MCF 10A (cell line): Measurements from ENCODE around the gene NT5C. TPM values are rescaled to one million over a fixed set of nuclear protein-coding genes. Genes with fewer than 3 reads are reported as not detected.

Experiments used
- Bru-seq: library from RNA; stranded (reverse); fragments of 400-500 nt; gene quantifications from one replicate; lab custom pipeline; 2021; lab: Mats Ljungman, UMichigan
- BruChase-seq, 2 experiments: library from RNA; stranded (reverse); fragments of 400-500 nt; gene quantifications; one replicate each; lab custom pipeline; 2021; lab: Mats Ljungman, UMichigan
- BruUV-seq: library from RNA; stranded (reverse); fragments of 400-500 nt; replicated peaks from 2 replicates; lab custom pipeline; 2021; lab: Mats Ljungman, UMichigan
- CTCF ChIA-PET: fragments of 300-600 bp; sonication (Branson Sonifier 250); formaldehyde crosslinking; extraction: SDS; loops from one replicate; lab custom pipeline; 2021; ENCODE audit warnings: antibody characterized with exemption, inconsistent platforms; lab: Yijun Ruan, JAX
- POLR2A ChIA-PET: fragments of 300-600, 350-650 bp; sonication (Branson Sonifier 250); formaldehyde crosslinking; extraction: SDS; loops from one replicate; lab custom pipeline; 2020; ENCODE audit warnings: antibody characterized with exemption, inconsistent platforms; lab: Yijun Ruan, JAX
- DNase-seq: peaks from one replicate; pipeline ENCODE4 v3.0.0-alpha.2; 2018; ENCODE audit not compliant: unreplicated experiment
- H3K27ac Mint-ChIP-seq: one replicate; pipeline ENCODE4 v1.8.0; 2022; ENCODE audit warnings: mild to moderate bottlenecking, low read depth, mixed read lengths; ENCODE audit not compliant: unreplicated experiment
- H3K27me3 Mint-ChIP-seq: one replicate; pipeline ENCODE4 v1.8.0; 2022; ENCODE audit warnings: mixed read lengths; ENCODE audit not compliant: insufficient read depth, unreplicated experiment
- H3K36me3 Mint-ChIP-seq: one replicate; pipeline ENCODE4 v1.8.0; 2022; ENCODE audit warnings: mild to moderate bottlenecking, moderate library complexity, mixed read lengths; ENCODE audit not compliant: insufficient read depth, unreplicated experiment
- H3K4me1 Mint-ChIP-seq: one replicate; pipeline ENCODE4 v1.8.0; 2022; ENCODE audit warnings: mixed read lengths; ENCODE audit not compliant: insufficient read depth, unreplicated experiment
- H3K4me3 Mint-ChIP-seq: one replicate; pipeline ENCODE4 v1.8.0; 2022; ENCODE audit warnings: mild to moderate bottlenecking, moderate library complexity, mixed read lengths; ENCODE audit not compliant: unreplicated experiment
- H3K9me3 Mint-ChIP-seq: one replicate; pipeline ENCODE4 v1.8.0; 2022; ENCODE audit warnings: mixed read lengths; ENCODE audit not compliant: unreplicated experiment
- CTCF ChIP-seq: fragments of 200-600 bp; IDR thresholded peaks from one replicate; pipeline ENCODE4 v1.8.0; 2022; ENCODE audit warnings: antibody characterized with exemption, mild to moderate bottlenecking; ENCODE audit not compliant: unreplicated experiment
- intact Hi-C: fragments of 100-400 bp; cut with micrococcal nuclease; formaldehyde crosslinking; loops from 2 replicates; pipeline ENCODE4 v1.14.1; 2022
- long read RNA-seq: library from polyadenylated mRNA; stranded (forward); transcript quantifications from one replicate; pipeline ENCODE4 v2.0.0, GENCODE V29; 2022
- total RNA-seq: library from RNA; stranded (reverse); gene quantifications from 2 replicates; pipeline ENCODE4 v1.2.3, GENCODE V29; 2022

The NT5C gene
- total RNA-seq: 105 and 113 TPM in 2 replicates
- percentile 80 among the genes with signal in this experiment for Bru-seq, nascent RNA
- percentile 80 among the genes with signal in this experiment for BruChase-seq, experiment 1, labeled RNA remaining after a 6-hour chase
- BruChase-seq, experiment 2, labeled RNA remaining after a 2-hour chase: percentile 84 among the genes with signal in this experiment
- long read RNA-seq, transcript NT5C-214 (2 exons, 503 nt): minor isoform, 7 of 209 reads
- long read RNA-seq, transcript NT5C-210 (4 exons, 860 nt): minor isoform, 6 of 209 reads
- long read RNA-seq, transcript NT5C-212 (4 exons, 921 nt): minor isoform, 5 of 209 reads
- long read RNA-seq, transcript NT5C-201 (5 exons, 954 nt): major isoform, 123 of 209 reads
- long read RNA-seq, partial matches to known transcripts: 10 of 209 reads
- long read RNA-seq, other reads (novel, unspliced or antisense): 39 of 209 reads

GRCh38 chr17:75131278-75132017, at the start of gene NT5C:
NT5C (minus strand) TSS chr17:75131742; CDS start chr17:75131707, 35 bp downstream.
- H3K36me3 Mint-ChIP-seq: peaks cover 14% of the 10 kb centered on the region
- no TSS peak for BruUV-seq
- peak within 1 kb of the TSS; percentile 63 for H3K27ac Mint-ChIP-seq
- CTCF ChIA-PET: interaction anchor here (0.6 to 8.2 kb wide), 14 partner anchors 12 to 189 kb away, joined by 3 to 100 read pairs (median 4); partner anchors contain the start of gene ARMC7
- DNase-seq: peak; percentile 72
- peaks cover 7% of the 10 kb centered on the region for H3K4me1 Mint-ChIP-seq
- POLR2A ChIA-PET: interaction anchor here (0.6 to 4.4 kb wide), 18 partner anchors 8 to 220 kb away, joined by 3 to 32 read pairs (median 4); partner anchors contain the start of genes ARMC7, JPT1, MRPL58 and NUP85
- no peaks in the 10 kb centered on the region for H3K27me3 Mint-ChIP-seq
- H3K4me3 Mint-ChIP-seq: peak within 1 kb of the TSS; percentile 84
- no peaks in the 10 kb centered on the region for H3K9me3 Mint-ChIP-seq
- TF ChIP-seq CTCF: peak; percentile 79
- intact Hi-C loops: loop anchor here (1.0 kb wide), 2 partner anchors 17 to 40 kb away; no protein-coding TSS in a partner anchor

GRCh38 chr17:75181110-75181509, 49.6 kb upstream of the NT5C start:
- peak overlapping the region; percentile 77 for H3K27ac Mint-ChIP-seq
- no peak for DNase-seq
- peaks cover 20% of the 10 kb centered on the region for H3K4me1 Mint-ChIP-seq
- intact Hi-C loops: no loop called here
- peaks cover 58% of the 10 kb centered on the region for H3K36me3 Mint-ChIP-seq
- BruUV-seq: no TSS peak
- CTCF ChIA-PET: interaction anchor here (0.7 to 1.4 kb wide), 4 partner anchors 9 to 122 kb away, joined by 4 to 6 read pairs (median 4); no protein-coding TSS in a partner anchor
- no peak for TF ChIP-seq CTCF
- H3K9me3 Mint-ChIP-seq: peaks cover 6% of the 10 kb centered on the region
- peak overlapping the region; percentile 80 for H3K4me3 Mint-ChIP-seq
- H3K27me3 Mint-ChIP-seq: no peaks in the 10 kb centered on the region
- POLR2A ChIA-PET: interaction anchor here (0.6 to 2.4 kb wide), 23 partner anchors 10 to 308 kb away, joined by 3 to 19 read pairs (median 5); partner anchors contain the start of genes ARMC7, JPT1, KCTD2 and NUP85

- H3K36me3 Mint-ChIP-seq: peaks cover 78% of the 10 kb centered on the region
- ChIA-PET CTCF (interaction anchor here (0.5 to 0.7 kb wide), 2 partner anchors 188 to 216 kb away, joined by 3 read pairs; no protein-coding TSS in a partner anchor), POLR2A (interaction anchor here (0.8 kb wide), 1 partner anchor 28 kb away, joined by 4 read pairs; no protein-coding TSS in a partner anchor)
- no peak overlapping the region for H3K4me3 Mint-ChIP-seq
- H3K27me3 Mint-ChIP-seq: no peaks in the 10 kb centered on the region
- no peak for TF ChIP-seq CTCF
- intact Hi-C loops: no loop called here
- H3K9me3 Mint-ChIP-seq: no peaks in the 10 kb centered on the region
- H3K4me1 Mint-ChIP-seq: peaks cover 9% of the 10 kb centered on the region
- no peak for DNase-seq
- BruUV-seq: no TSS peak
- H3K27ac Mint-ChIP-seq: no peak overlapping the region
Measured at GRCh38 chr17:75178453-75178852, 46.9 kb upstream of the NT5C start.
